ENCODE measurements around the gene TLR3.

The TLR3 gene

GRCh38 chr4:186024637-186025407 is 44.1 kb upstream of the TLR3 start:
- no peak overlapping the region for H3K4me3 ChIP-seq (replicated peaks; ENCODE audit: low read depth, low read length)
- DNase-seq (ENCODE audit: extremely low read depth, low read depth): no peak
- no peak for TF ChIP-seq CTCF (IDR thresholded peaks at IDR 0.05; ENCODE audit: low read depth, low read length, missing control alignments)

GRCh38 chr4:186025408-186025690 is 43.6 kb upstream of the TLR3 start:
- no peak for TF ChIP-seq CTCF (IDR thresholded peaks at IDR 0.05; ENCODE audit: low read depth, low read length, missing control alignments)
- H3K4me3 ChIP-seq (replicated peaks; ENCODE audit: low read depth, low read length): no peak overlapping the region
- DNase-seq (ENCODE audit: extremely low read depth, low read depth): no peak

GRCh38 chr4:186027405-186027804 is 41.6 kb upstream of the TLR3 start:
- DNase-seq (ENCODE audit: extremely low read depth, low read depth): no peak
- TF ChIP-seq CTCF (IDR thresholded peaks at IDR 0.05; ENCODE audit: low read depth, low read length, missing control alignments): no peak
- H3K4me3 ChIP-seq (replicated peaks; ENCODE audit: low read depth, low read length): no peak overlapping the region

GRCh38 chr4:186029571-186030398 is 39.2 kb upstream of the TLR3 start:
- DNase-seq (ENCODE audit: extremely low read depth, low read depth): no peak
- H3K4me3 ChIP-seq (replicated peaks; ENCODE audit: low read depth, low read length): no peak overlapping the region
- no peak for TF ChIP-seq CTCF (IDR thresholded peaks at IDR 0.05; ENCODE audit: low read depth, low read length, missing control alignments)

GRCh38 chr4:186030399-186030775 is 38.6 kb upstream of the TLR3 start:
- no peak for DNase-seq (ENCODE audit: extremely low read depth, low read depth)
- H3K4me3 ChIP-seq (replicated peaks; ENCODE audit: low read depth, low read length): no peak overlapping the region
- no peak for TF ChIP-seq CTCF (IDR thresholded peaks at IDR 0.05; ENCODE audit: low read depth, low read length, missing control alignments)

- no peak for DNase-seq (ENCODE audit: extremely low read depth, low read depth)
- TF ChIP-seq CTCF (IDR thresholded peaks at IDR 0.05; ENCODE audit: low read depth, low read length, missing control alignments): no peak
- H3K4me3 ChIP-seq (replicated peaks; ENCODE audit: low read depth, low read length): no peak overlapping the region
Measured at GRCh38 chr4:186030795-186031194, 38.2 kb upstream of the TLR3 start.
